ENCODE results near the gene LSM3. TPM values are rescaled to one million over a fixed set of nuclear protein-coding genes. Genes with fewer than 3 reads are reported as not detected.

Gene LSM3
- total RNA-seq, 2 experiments from 2014 or later: 12.4 to 21.9 TPM

- ChIA-PET CTCF (ENCODE audit: unreplicated experiment) (no interaction called here), POLR2A (no interaction called here)
- Histone ChIP-seq H3K4me2 (ENCODE audit: low read length) (no peak overlapping the region), H3K27ac (ENCODE audit: low read depth, low read length, poor library complexity, severe bottlenecking) (no peak overlapping the region), H4K20me1 (ENCODE audit: insufficient read depth, low read length) (0 out of 2 replicates have a peak, but pooled peaks cover under 1% of the 10 kb centered on the region), H2AFZ (ENCODE audit: low read length) (no peak overlapping the region), H3K4me3 (ENCODE audit: low read depth, low read length, poor library complexity, severe bottlenecking) (no peak overlapping the region), H3K9me3 (ENCODE audit: low read length) (no peaks in the 10 kb centered on the region), H3K79me2 (ENCODE audit: insufficient read depth, low read depth, low read length) (no peaks in the 10 kb centered on the region), H3K36me3 (ENCODE audit: insufficient read depth, low read length) (peaks cover 22% of the 10 kb centered on the region; the same call in 1 of the 2 replicates), H3K4me1 (ENCODE audit: insufficient read depth, low read length, poor library complexity, severe bottlenecking) (no peaks in the 10 kb centered on the region), H3K9me2 (ENCODE audit: insufficient read depth, low read length) (no peaks in the 10 kb centered on the region)
- no peak for DNase-seq (ENCODE audit: low spot score)
- TF ChIP-seq EZH2phosphoT487 (IDR thresholded peaks at IDR 0.05; ENCODE audit: borderline replicate concordance, low read depth, low read length) (no peak), CTCF (conservative IDR thresholded peaks at IDR 0.05; ENCODE audit: low read length) (no peak)
- intact Hi-C loops (cut with micrococcal nuclease; ENCODE audit: unreplicated experiment): no loop called here
- BruUV-seq (replicated peaks): no TSS peak
Observed at GRCh38 chr3:14138878-14139655, 39.5 kb upstream of the LSM3 start.

- CTCF ChIA-PET (ENCODE audit: unreplicated experiment): no interaction called here
- H3K27ac ChIP-seq (ENCODE audit: low read depth, low read length, poor library complexity, severe bottlenecking): no peak overlapping the region
- H3K79me2 ChIP-seq (ENCODE audit: insufficient read depth, low read depth, low read length): no peaks in the 10 kb centered on the region
- no peak overlapping the region for H2AFZ ChIP-seq (ENCODE audit: low read length)
- intact Hi-C loops (cut with micrococcal nuclease; ENCODE audit: unreplicated experiment): no loop called here
- no peak overlapping the region for H3K4me3 ChIP-seq (ENCODE audit: low read depth, low read length, poor library complexity, severe bottlenecking)
- H3K4me1 ChIP-seq (ENCODE audit: insufficient read depth, low read length, poor library complexity, severe bottlenecking): no peaks in the 10 kb centered on the region
- H4K20me1 ChIP-seq (ENCODE audit: insufficient read depth, low read length): 0 out of 2 replicates have a peak, but pooled peaks cover 3% of the 10 kb centered on the region
- no peaks in the 10 kb centered on the region for H3K9me3 ChIP-seq (ENCODE audit: low read length)
- no TSS peak for BruUV-seq (replicated peaks)
- peaks cover 24% of the 10 kb centered on the region; the same call in 1 of the 2 replicates for H3K36me3 ChIP-seq (ENCODE audit: insufficient read depth, low read length)
- H3K9me2 ChIP-seq (ENCODE audit: insufficient read depth, low read length): no peaks in the 10 kb centered on the region
- DNase-seq (ENCODE audit: low spot score): no peak
- POLR2A ChIA-PET: no interaction called here
- no peak for TF ChIP-seq CTCF (conservative IDR thresholded peaks at IDR 0.05; ENCODE audit: low read length)
- TF ChIP-seq EZH2phosphoT487 (IDR thresholded peaks at IDR 0.05; ENCODE audit: borderline replicate concordance, low read depth, low read length): no peak
- H3K4me2 ChIP-seq (ENCODE audit: low read length): no peak overlapping the region
Observed at GRCh38 chr3:14139771-14140170, 38.8 kb upstream of the LSM3 start.

GRCh38 chr3:14140668-14141067 lies 37.9 kb upstream of the LSM3 start:
- Histone ChIP-seq H3K4me1 (ENCODE audit: insufficient read depth, low read length, poor library complexity, severe bottlenecking) (no peaks in the 10 kb centered on the region), H4K20me1 (ENCODE audit: insufficient read depth, low read length) (0 out of 2 replicates have a peak, but pooled peaks cover 3% of the 10 kb centered on the region), H3K36me3 (ENCODE audit: insufficient read depth, low read length) (peaks cover 22% of the 10 kb centered on the region; the same call in 1 of the 2 replicates), H3K4me3 (ENCODE audit: low read depth, low read length, poor library complexity, severe bottlenecking) (no peak overlapping the region), H3K27ac (ENCODE audit: low read depth, low read length, poor library complexity, severe bottlenecking) (no peak overlapping the region), H2AFZ (ENCODE audit: low read length) (no peak overlapping the region), H3K79me2 (ENCODE audit: insufficient read depth, low read depth, low read length) (no peaks in the 10 kb centered on the region), H3K9me3 (ENCODE audit: low read length) (no peaks in the 10 kb centered on the region), H3K4me2 (ENCODE audit: low read length) (no peak overlapping the region), H3K9me2 (ENCODE audit: insufficient read depth, low read length) (no peaks in the 10 kb centered on the region)
- intact Hi-C loops (cut with micrococcal nuclease; ENCODE audit: unreplicated experiment): no loop called here
- BruUV-seq (replicated peaks): no TSS peak
- ChIA-PET POLR2A (no interaction called here), CTCF (ENCODE audit: unreplicated experiment) (no interaction called here)
- no peak for DNase-seq (ENCODE audit: low spot score)
- TF ChIP-seq EZH2phosphoT487 (IDR thresholded peaks at IDR 0.05; ENCODE audit: borderline replicate concordance, low read depth, low read length) (no peak), CTCF (conservative IDR thresholded peaks at IDR 0.05; ENCODE audit: low read length) (no peak)
